GM18508 (cell line): ENCODE measurements around the gene GBE1.

Source experiments
- ATAC-seq: cut with Tn5 transposase; IDR thresholded peaks from one replicate; pipeline ENCODE4 v1.9.1; 2021; ENCODE audit warnings: moderate number of reproducible peaks; ENCODE audit not compliant: insufficient read depth, unreplicated experiment

Gene GBE1

GRCh38 chr3:81709606-81710005 is 51.8 kb downstream of the GBE1 start:
- ATAC-seq = no peak

- ATAC-seq = no peak
These were observed 53.4 kb downstream of the GBE1 start for GRCh38 chr3:81707996-81708395.

GRCh38 chr3:81702126-81702525 is 59.3 kb downstream of the GBE1 start:
- no peak for ATAC-seq

GRCh38 chr3:81699536-81700320 is 61.7 kb downstream of the GBE1 start:
- ATAC-seq = no peak

- no peak for ATAC-seq
These were observed 65.4 kb downstream of the GBE1 start for GRCh38 chr3:81696090-81696489.

GRCh38 chr3:81695302-81695701 is 66.1 kb downstream of the GBE1 start:
- ATAC-seq = no peak

GRCh38 chr3:81694662-81695061 is 66.8 kb downstream of the GBE1 start:
- ATAC-seq = no peak

- ATAC-seq = no peak
These were observed 68.7 kb downstream of the GBE1 start for GRCh38 chr3:81692766-81693165.

GRCh38 chr3:81689617-81690016 is 71.8 kb downstream of the GBE1 start:
- ATAC-seq = no peak

- ATAC-seq = no peak
These were observed 76.6 kb downstream of the GBE1 start for GRCh38 chr3:81684751-81685395.

GRCh38 chr3:81676706-81677456 is 84.6 kb downstream of the GBE1 start:
- no peak for ATAC-seq

GRCh38 chr3:81674690-81675089 is 86.8 kb downstream of the GBE1 start:
- no peak for ATAC-seq

- no peak for ATAC-seq
These were observed 93.2 kb downstream of the GBE1 start for GRCh38 chr3:81668283-81668682.

- peak; percentile 59 for ATAC-seq
These were observed 94.8 kb downstream of the GBE1 start for GRCh38 chr3:81666502-81667121.

- no peak for ATAC-seq
These were observed 98.3 kb downstream of the GBE1 start for GRCh38 chr3:81663114-81663513.

- ATAC-seq = no peak
These were observed 101.4 kb downstream of the GBE1 start for GRCh38 chr3:81660036-81660435.

GRCh38 chr3:81658322-81658997 is 103.0 kb downstream of the GBE1 start:
- ATAC-seq = no peak

- ATAC-seq = no peak
These were observed 110.3 kb downstream of the GBE1 start for GRCh38 chr3:81651139-81651538.

- ATAC-seq = no peak
These were observed 111.3 kb downstream of the GBE1 start for GRCh38 chr3:81650187-81650586.

GRCh38 chr3:81645248-81645647 is 116.2 kb downstream of the GBE1 start:
- no peak for ATAC-seq
